Measurements from ENCODE around the gene WRAP73. TPM values are rescaled to one million over a fixed set of nuclear protein-coding genes. Genes with fewer than 3 reads are reported as not detected.

Gene WRAP73
- polyA plus RNA-seq, 12 donors, result 3.3 to 14.6 (median 11.7) TPM; not detected in 1

DNA sequence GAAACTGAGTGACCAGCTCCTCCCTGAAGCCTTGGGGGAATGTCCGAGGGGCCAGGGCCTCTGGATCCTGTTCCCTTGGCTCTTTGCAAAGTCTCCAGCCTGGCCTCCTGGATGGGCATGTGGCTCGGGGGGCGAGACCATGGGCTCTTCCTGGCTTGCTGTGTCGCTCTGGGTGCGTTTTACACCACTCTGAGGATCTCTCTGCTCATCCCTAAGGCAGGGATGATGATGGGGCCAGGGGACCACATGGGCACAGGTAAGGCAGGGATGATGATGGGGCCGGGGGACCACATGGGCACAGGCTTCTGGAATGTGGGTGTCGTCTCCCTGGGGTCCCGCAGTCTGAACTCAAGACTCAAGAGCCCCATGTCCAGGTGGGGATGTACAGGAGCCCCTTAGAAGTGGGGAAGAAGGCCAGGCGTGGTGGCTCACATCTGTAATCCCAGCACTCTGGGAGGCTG lies 20.1 kb upstream of the WRAP73 start:
- DNase-seq, result no peak

DNA sequence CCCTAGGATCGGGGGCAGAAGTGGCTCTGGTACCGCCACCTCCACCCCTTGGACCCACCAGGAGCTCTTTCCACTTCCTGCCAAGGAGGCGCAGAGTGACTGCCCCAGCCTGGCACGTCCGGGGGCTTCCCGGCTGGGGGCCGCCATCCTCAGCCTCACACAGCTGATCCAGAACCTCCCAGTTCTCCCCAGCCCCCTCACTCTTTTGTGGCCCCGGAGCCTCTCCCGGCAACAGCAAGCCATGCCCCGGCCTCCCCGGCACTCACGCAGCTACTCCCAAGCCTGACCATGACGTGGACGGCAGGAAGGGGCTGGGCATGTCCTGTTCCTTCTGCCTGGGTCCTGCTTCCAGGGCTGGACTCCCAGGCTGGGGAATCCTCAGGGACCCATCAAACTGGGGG lies 19.5 kb upstream of the WRAP73 start:
- DNase-seq, result no peak

DNA sequence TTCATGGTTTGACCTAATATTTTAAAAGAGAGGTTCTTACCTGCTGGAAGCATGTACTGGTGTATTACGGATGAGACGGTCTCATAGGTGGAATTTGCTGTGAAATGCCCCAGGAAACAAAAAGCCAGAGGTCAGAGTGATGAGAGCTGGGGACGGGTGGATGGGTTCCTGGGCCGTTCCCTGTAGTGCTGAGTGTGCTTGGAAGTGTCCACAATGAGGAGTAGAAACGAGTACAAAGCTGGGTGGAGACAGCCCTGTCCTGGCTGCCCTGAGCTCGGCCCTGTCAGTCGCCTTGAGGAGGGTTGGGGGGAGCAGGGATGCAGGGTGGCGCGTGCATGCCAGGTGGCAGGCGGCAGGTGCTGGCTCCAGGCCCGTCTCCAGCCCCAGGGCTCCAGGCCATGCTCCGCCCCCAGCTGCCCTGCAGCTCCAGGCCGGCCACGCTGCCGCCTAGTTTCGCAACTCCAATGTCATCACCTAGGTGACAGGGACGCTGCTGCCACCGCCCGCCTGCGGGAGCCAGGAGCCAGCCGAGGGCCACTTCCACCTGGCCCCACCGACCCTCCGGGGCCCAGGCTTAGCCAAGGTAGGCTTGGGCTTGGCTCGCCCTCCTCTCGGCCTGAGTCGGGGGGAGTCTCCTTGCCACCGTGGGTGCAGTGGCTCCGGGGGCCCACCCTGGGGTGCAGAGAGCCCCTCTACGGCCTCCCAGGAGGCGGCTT lies 18.8 kb upstream of the WRAP73 start:
- peak; percentile 23 for DNase-seq

DNA sequence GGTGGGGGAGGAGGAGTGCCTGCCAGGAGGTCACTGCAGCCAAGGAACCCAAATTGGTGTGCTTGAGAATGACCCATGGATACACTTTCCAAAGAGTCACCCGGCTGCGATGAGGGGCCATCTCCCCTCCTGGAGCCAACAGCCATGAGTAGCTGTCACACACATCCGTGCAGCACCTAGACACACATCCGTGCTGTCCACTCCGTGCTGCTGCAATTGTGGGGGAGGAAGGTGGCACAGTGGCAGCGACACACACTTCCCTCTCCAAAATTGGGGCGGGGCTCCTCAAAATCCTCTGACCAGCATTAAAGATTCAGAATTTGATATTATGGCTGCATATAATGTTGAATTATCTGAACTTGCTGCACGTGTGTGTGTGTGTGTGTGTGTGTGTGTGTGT lies 18.2 kb upstream of the WRAP73 start:
- DNase-seq, result no peak

DNA sequence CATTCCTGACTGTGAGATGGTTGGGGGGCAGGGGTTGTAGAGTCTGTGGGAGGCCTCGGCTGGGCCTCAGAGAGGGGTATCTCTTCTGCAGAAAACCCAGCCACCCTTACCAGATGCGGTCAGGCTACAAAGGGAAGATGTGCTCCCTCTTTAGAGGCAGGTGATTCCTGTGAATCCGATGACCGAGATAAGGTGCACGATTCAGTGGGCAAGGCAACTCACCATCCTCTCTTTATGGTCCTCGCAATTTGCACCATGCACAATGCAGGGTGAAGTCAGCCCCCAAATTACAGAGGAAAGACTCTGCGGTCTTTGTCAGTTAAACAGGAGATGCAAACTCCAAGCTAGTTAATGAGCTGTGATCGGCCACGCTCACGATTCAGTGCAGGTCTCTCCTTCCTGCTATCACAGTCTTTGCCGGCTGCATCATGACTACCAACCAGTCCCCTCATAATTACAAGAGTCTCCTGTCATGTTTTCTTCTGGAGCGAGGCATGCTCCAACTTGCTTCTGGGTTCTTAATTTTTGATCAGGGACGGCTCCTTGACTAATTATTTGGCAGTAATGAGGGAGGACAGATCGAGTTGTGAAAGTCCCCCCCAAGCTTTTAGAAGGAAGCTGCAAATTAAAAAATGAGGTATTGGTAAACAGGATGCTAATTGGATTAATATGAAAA lies 14.9 kb upstream of the WRAP73 start:
- DNase-seq, result no peak

DNA sequence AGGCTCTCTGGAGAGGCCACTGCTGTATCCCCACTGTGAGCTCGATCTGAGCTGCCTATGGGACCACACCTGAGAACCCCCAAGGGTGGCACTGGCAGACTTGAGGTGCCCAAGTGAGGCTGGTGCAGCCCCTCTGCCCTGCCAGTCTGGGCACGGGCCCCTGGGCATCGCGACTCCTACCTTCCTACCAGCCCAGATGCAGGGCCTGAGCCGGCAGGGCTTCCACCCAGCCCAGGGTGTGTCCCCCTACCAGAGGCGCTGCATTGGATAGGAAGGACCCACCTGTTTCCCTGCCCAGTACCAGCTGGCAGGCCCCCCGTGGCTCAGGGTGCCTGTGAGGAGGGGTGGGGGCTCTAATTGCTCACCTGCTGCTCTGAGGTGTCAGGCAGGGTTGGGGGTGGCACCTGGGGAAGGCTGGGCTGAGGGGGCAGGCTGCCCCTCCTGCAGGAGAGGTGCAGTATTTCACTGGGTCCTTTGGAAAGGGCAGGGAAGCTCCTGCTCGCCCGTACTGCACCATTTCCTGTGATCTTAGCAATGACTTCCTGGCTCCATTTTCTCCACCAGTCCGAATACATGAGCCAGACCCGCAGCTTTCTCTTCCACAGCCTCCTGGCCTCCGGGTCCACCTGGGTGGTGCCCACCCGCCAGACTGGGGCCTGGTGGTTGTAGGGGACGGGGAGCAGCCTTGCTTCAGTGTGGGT lies 14.2 kb upstream of the WRAP73 start:
- no peak for DNase-seq

DNA sequence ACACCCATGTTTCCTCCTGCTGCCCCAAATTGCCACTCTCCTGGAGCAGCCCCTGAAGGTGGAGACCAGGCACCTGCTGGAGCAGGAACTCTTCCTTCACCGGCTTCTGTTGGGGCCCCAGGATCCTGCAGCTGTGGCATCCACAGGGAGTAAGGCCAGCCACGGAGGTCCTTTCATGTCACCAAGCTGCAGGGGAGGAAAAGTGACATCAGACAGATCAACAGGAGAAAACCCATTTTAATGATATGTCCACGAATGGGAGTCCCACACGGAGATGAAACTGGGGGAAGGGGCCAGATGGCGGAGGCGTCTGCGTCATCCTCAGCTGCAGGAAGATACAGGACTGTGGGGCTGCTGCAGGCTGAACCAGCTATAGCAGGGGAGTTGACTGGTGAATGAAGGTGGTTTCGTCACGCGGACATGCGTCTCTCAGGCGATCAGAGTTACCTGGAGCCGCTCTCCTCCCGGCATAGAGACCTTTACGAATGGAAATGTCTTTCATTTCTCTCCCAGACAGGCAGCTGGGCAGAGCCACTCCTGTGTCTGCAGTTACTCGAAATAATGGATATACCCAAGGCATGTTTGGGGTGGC lies 12.3 kb upstream of the WRAP73 start:
- DNase-seq, result no peak

DNA sequence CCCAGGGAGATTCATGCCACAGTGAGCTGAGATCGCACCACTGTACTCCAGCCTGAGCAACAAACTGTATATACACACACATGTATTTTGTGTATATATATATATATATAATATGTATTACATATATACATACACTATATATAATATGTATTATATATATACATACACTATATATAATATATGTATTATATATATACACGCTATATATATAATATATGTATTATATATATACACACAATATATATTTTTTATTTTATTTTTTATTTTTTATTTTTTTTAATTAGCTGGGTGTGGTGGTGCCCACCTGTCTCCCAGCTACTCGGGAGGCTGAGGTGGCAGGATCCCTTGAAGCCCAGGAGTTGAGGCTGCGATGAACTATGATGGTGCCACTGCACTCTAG lies 11.7 kb upstream of the WRAP73 start:
- DNase-seq, result no peak

DNA sequence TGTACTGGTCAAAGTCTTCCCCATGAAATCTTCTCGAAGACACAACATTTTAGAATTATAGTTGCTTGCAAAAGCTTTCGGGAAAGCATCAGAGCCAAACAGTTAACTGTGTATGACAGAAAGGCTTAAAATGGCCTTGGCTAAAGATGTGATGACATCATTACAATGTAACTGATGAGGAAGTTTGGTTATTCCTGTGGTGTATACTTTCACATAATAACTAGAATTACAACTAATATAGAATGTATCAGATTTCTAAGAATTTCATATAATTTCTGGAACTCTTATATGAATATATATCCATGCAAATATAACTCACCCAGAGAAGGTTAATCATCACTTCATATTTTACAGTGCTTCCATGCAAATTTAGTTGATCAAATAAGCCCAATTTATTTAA lies 10.8 kb upstream of the WRAP73 start:
- no peak for DNase-seq

DNA sequence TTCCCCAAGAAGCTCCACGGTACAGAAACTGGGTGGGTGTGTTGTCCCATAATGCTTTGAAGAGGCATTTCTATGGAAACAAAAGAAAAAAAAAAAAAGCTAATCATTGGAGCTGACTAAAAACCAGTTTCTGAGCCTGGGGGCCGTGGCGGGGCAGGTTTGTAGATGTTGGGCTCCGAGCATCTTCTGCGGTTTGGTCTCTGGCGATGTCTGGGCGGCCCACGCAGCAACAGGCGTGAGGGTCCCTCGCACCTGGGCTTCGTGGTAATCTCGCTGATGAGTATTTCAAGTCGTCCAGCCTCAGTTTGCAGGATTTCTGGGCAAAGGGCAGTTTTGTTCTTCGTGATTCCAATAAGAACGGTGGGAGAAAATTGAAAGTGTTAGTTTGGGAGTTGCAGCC lies 9.2 kb upstream of the WRAP73 start:
- DNase-seq, result no peak

DNA sequence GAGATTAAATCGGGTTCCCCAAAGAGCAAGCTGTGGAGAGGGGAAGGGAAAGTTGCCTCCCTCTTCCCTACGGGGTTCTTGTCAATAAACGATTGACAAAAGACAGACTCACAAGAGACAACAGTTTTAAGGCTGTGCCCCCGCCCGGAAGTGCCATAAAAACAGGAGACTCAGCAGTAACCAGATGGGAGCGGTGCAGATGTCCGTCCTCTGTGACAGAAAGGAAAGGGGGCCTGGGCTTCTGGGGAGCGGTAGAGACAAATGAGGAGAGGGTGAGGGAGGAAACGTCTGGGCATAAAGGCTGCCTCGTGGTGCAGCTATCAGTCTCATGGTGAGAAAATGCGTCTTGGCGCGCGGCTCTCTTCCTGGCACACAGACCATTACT lies 8.3 kb upstream of the WRAP73 start:
- DNase-seq, result no peak

DNA sequence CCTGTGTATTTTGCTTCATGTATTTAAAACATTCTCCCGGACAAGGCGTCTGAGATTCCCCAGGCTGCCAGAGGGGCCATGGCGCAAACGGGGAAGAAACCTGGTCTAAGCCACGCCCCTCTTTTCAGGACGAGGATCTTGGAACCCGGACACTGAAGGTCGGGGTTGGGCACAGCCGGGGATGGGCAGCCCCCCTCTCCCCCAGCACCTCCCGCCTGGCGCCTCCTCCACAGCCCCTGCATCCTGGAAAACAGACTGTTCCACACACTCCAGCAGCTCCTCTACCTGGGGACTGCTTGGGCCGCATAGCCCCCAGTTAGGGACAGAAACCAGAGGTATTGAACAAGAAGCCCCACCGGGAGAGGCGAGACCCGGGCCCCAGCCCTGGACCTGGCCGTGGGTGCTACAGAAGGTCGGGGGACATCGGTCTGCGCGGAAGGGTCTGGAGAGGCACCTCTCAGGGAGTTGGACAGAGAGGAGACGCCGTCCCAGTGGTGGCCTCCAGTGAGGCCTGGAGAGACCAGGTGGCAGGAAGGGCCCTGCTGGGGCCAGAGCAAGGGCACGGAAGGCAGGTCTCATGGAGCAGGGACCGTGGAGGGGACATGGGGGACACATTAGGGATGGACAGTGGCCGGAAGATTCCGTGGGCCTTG lies 7.8 kb upstream of the WRAP73 start:
- DNase-seq, result no peak

DNA sequence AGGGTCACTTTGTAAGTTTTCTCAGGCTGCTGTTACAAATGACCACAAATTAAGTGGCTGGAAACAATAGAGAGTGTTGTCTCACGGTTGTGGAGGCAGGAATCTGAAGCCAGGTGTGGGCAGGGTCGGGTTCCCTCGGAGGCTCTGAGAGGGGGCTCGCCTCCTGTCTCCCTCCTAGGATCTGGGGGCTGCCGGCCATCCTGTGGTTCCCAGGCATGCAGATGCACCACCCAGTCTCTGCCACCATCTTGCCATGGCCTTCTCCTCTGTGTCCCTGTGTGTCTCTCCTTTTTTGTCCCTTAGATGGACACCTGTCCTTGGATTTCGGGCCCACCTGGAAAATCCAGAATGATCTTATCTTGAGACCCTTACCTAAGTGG lies 7.2 kb upstream of the WRAP73 start:
- DNase-seq, result no peak

DNA sequence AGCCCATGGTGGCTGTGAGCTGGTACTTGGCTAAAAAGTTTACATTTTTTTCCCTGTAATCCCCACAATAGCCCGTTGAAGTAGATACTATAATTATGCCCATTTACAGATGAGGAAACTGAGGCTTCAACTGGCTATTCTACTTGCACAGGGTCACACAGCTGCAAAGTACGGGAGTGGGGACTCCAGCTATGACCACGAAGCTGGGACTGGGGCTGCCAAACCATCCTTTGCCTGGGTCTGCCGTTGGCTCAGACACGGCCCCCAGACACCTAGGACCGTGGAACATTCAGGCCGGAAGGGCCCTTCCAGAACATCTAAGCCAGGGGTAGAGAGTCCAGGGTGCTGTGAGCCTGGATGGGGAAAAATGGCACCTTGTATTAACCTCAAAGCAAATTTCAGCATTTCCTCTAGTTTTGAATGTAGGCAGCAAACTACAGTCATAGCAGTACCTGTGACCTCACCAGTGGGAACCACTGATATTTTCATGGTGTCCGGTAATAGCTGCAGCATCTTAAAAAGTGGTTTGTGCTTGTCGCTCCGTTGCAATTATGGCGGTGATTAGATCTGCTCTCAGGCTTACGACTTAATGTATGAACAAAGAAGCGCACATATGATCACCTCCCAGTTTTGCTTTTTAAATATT lies 6.7 kb upstream of the WRAP73 start:
- DNase-seq, result no peak

DNA sequence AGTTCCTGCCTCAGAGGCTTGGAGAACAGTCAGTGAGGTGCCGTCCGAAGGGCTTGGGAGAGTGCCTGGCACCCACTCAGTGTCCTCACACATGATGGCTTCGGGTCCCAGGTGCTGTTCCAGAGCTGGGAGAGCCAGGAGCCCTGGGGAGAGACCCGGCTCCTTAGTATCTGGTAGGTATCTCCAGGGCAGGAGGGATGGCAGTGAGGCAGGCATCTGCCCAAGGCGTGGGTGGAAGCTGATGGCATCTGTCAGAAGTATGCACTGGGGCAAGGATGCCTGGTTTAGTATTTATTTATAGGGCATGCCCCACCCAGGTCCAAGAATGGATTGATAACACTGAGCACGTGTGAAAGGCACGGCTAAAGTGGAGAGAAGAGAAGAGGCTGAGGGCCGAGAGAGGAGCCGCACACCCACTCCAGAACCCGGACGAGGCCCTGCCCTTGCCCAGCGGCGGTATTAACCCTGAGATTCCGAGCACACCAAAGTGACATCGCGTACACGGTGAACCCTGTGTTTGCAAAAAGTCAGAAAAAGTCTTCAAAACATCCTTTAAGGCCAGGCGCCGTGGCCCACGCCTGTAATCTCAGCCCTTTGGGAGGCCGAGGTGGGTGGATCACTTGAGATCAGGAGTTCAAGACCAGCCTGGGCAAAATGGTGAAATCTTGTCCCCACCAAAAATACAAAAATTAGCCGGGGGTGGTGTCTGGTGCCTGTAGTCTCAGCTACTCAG lies 4.8 kb upstream of the WRAP73 start:
- DNase-seq, result no peak

DNA sequence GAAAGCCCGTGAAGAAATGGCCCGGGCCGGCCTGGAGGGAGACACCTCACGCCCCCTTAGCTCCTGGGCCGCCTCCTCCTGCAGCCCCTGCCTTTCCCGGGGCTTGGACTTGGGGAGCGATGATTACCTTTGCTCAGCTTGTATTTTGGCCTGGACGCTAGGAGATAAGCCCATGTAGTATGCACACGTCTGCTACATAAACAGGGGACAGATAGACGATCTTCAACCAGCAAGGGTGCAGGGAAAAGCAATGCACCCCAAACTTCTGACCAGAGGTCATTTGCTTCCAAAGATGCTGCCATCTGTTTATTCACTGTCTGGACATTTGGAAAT lies 3.3 kb upstream of the WRAP73 start:
- no peak for DNase-seq

DNA sequence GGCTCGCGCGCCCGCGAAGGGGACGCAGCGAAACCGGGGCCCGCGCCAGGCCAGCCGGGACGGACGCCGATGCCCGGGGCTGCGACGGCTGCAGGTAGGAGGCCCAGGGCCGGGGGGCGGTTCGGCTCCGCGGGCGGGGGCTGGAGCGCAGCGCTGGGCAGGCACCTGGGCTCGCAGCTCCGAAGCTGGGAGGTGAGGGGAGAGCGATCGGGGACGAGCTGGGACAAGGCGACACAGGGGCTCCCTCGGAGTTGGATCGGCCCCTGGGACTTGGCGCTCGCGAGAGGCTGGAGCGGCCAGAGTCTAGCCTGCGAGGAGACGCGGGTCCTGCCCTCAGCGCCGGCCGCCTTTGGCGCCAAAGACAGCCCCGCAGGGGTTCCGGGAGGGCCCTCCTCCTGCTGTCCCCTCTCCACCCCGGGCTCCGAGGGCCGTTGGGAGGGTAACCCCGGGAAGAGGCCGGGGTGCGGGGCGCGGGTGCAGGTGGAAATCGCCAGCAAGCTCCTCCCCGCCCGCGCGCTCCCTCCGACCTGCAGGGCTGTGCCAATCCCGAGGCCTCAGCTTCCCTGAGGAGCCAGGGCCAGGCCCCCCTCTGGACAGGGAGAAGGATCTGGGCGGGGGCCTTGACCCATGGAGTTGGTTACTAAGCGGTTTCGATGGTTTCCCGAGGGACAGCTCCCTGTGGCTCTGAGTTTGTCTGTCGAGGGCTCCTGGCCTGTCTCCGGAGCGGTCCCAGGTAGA lies 2.8 kb upstream of the WRAP73 start:
- no peak for DNase-seq

DNA sequence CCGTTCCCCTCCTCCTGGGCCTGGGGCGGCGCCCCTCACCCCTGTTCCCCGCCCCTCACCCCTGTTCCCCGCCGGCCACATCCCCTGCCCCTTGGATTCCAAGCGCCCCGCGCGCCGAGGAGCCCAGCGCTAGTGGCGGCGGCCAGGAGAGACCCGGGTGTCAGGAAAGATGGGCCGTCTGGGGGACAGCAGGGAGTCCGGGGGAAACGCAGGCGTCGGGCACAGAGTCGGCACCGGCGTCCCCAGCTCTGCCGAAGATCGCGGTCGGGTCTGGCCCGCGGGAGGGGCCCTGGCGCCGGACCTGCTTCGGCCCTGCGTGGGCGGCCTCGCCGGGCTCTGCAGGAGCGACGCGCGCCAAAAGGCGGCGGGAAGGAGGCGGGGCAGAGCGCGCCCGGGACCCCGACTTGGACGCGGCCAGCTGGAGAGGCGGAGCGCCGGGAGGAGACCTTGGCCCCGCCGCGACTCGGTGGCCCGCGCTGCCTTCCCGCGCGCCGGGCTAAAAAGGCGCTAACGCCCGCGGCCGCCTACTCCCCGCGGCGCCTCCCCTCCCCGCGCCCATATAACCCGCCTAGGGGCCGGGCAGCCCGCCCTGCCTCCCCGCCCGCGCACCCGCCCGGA lies 2.1 kb upstream of the WRAP73 start, which contains the start of gene TP73:
Gene TP73 (plus strand): TSS at position 587 of the 618 bp plus-strand sequence. CDS start 29,850 bp downstream, outside the sequence.
- no peak for DNase-seq

DNA sequence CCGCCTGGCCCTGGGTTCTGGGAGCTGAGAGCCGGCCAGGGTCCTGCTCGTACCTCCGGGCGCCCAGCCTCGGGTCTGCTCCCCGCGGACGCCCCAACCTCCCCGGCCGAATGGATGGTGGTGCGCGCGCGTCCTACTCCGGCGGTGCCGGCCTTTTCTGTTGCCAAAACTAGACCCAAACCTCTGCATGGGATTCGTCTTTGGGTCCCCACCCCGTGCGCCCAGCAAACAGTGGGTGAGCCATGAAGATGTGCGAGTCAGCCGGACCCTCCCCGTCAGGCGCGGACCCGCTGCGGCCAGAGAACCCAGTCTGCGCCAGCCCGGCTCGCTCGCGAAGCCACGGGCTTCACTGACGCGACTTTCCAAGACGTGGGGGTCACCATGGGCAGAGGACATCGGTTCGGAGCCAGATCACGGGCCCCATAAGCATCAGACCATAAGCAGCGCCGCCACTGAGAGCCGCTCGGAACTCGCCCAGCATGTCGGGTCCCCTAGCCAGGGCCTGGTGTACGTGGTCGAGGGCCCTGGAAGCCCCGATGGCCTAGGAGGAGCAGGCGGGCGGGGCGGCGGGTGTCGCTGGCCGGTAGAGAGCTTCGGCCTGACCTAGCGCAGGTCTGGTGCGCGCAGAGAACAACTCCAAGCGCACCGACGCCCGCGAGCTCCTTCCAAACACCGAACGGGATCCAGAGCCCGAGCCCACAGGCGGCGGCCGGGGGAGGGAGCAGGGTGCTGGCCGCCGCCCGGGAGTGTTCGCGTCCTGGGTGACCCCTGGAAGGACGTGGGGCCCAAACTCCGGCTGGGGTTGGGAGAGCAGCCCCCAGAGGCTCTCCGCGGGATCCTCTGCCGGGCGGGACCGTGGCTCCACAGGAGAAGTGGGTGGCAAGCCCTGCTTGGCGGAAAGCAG lies 1.4 kb upstream of the WRAP73 start:
- no peak for DNase-seq
